Fibroblast of the aortic adventitia (primary cell): ENCODE results near the gene PTCHD1. TPM values are rescaled to one million over a fixed set of nuclear protein-coding genes. Genes with fewer than 3 reads are reported as not detected.

Experiments used
- DNase-seq: peaks from one replicate; pipeline ENCODE4 v3.0.0-alpha.2; 2010; ENCODE audit warnings: low read depth
- H3K4me3 ChIP-seq: 2 replicates; pipeline ENCODE4 v1.5.1; 2011; ENCODE audit warnings: low read depth, mild to moderate bottlenecking, control low read depth, low read length, moderate library complexity
- CTCF ChIP-seq: IDR thresholded peaks from 2 replicates; pipeline ENCODE4 v1.5.1; 2011; ENCODE audit warnings: mild to moderate bottlenecking, low read length, control low read depth, inconsistent platforms; ENCODE audit not compliant: insufficient read depth
- total RNA-seq: library from RNA; depleted of rRNA; stranded (reverse); fragments of >200 nt; gene quantifications from 2 replicates; pipeline ENCODE4 v1.2.3, GENCODE V29; 2012; ENCODE audit warnings: low replicate concordance

Gene PTCHD1
- total RNA-seq, 1 donor, result under 0.01 TPM

- no peak for DNase-seq
- no peak overlapping the region for H3K4me3 ChIP-seq
- TF ChIP-seq CTCF, result no peak
Measured at GRCh38 chrX:23344904-23345271, 10.2 kb downstream of the PTCHD1 start.

- TF ChIP-seq CTCF, result no peak
Measured at GRCh38 chrX:23356189-23356588, 21.5 kb downstream of the PTCHD1 start.

GRCh38 chrX:23364416-23364815, 29.8 kb downstream of the PTCHD1 start:
- no peak for DNase-seq
- no peak for TF ChIP-seq CTCF
- no peak overlapping the region for H3K4me3 ChIP-seq

More at GRCh38 chrX:23356189-23356588, 21.5 kb downstream of the PTCHD1 start:
- no peak for DNase-seq
- H3K4me3 ChIP-seq, result no peak overlapping the region

GRCh38 chrX:23365541-23365940, 30.9 kb downstream of the PTCHD1 start:
- TF ChIP-seq CTCF, result no peak

GRCh38 chrX:23366914-23367313, 32.3 kb downstream of the PTCHD1 start:
- DNase-seq, result no peak
- no peak overlapping the region for H3K4me3 ChIP-seq
- no peak for TF ChIP-seq CTCF

More at GRCh38 chrX:23365541-23365940, 30.9 kb downstream of the PTCHD1 start:
- H3K4me3 ChIP-seq, result no peak overlapping the region
- DNase-seq, result no peak

GRCh38 chrX:23369027-23369426, 34.4 kb downstream of the PTCHD1 start:
- TF ChIP-seq CTCF, result no peak
- no peak overlapping the region for H3K4me3 ChIP-seq
- no peak for DNase-seq

GRCh38 chrX:23372220-23372902, 37.7 kb downstream of the PTCHD1 start:
- DNase-seq, result peak; percentile 3
- TF ChIP-seq CTCF, result no peak
- no peak overlapping the region for H3K4me3 ChIP-seq
